Measurements from ENCODE around the gene SF3B4. TPM values are rescaled to one million over a fixed set of nuclear protein-coding genes. Genes with fewer than 3 reads are reported as not detected.

SF3B4 gene
- total RNA-seq, 5 donors from 2014 or later (not counting 1 experiment from before 2014, with no cell fraction given) = 45.3 to 54.6 (median 51.6) TPM

DNA sequence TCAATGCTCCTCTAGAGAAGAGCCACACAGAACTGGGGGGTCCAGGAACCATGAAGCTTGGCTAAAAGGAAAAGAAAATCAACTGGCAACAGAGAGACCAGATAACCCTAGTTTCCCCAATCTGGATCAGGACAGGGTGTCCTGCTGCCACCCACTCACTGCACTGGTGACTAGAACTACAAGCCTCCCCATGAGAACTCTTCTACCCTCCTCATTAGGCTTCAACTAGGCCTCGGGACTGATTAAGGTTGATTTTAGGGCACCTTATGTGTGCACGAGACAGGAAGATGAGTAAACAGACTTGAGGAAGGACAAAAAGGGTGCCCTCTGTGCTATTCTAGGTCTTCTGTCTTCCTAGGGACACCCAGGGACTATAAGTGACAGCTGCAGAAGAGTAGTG, 2.3 kb upstream of the SF3B4 start:
- ATAC-seq (replicated peaks in 1 of 4) (no peak), DNase-seq (no peak)
- peaks cover 0 to 3% of the 10 kb centered on the region in 2 experiments for H3K27me3 ChIP-seq (replicated peaks in 1 of 2; ENCODE audit: control insufficient read depth in 2 of 2, extremely low read depth in 1 of 2, insufficient read depth in 2 of 2, low read length in 1 of 2)
- H3K4me1 ChIP-seq (ENCODE audit: control insufficient read depth in 1 of 2, extremely low read depth in 1 of 2, insufficient read depth in 2 of 2, low read length in 2 of 2) = peaks cover 17 to 29% of the 10 kb centered on the region in 2 experiments
- ChIA-PET CTCF (no interaction called here), POLR2A (interaction anchor here (0.6 to 2.8 kb wide), 2 partner anchors 33 to 43 kb away, joined by 3 to 45 read pairs; a partner anchor contains a TSS)
- H3K4me3 Mint-ChIP-seq = peak overlapping the region in 1 of 3 donors; percentile 97
- no peaks in the 10 kb centered on the region for H3K9me3 Mint-ChIP-seq
- H3K9me3 ChIP-seq = no peaks in the 10 kb centered on the region
- peaks cover 38 to 45% (median 39%) of the 10 kb centered on the region in 3 donors for H3K4me1 Mint-ChIP-seq
- H3K36me3 ChIP-seq (ENCODE audit: control insufficient read depth in 2 of 2, extremely low read depth in 1 of 2, insufficient read depth in 1 of 2, low read length in 1 of 2) = peaks cover 2 to 16% of the 10 kb centered on the region in 2 donors
- peaks cover 2 to 4% of the 10 kb centered on the region in 2 donors for H3K27me3 Mint-ChIP-seq
- no peak overlapping the region for H3K27ac Mint-ChIP-seq
- H3K4me3 ChIP-seq (ENCODE audit: control insufficient read depth in 1 of 2, extremely low read depth in 1 of 2, low read length in 1 of 2) = no peak overlapping the region
- H3K36me3 Mint-ChIP-seq = peaks cover 18% of the 10 kb centered on the region
- H3K27ac ChIP-seq (ENCODE audit: low read length) = no peak overlapping the region
- WGBS (ENCODE audit: insufficient coverage) = no CpG with 5 or more reads among the region's 2 CpGs

GRCh38 chr1:149928401-149928724, 760 bp upstream of the SF3B4 start:
- no CpG with 5 or more reads among the region's 1 CpG for WGBS (ENCODE audit: insufficient coverage)
- ATAC-seq (replicated peaks in 1 of 4) = no peak
- Mint-ChIP-seq H3K4me3 (peak overlapping the region; percentile 94 to 97 (median 97)), H3K27me3 (peaks cover 0 to 2% of the 10 kb centered on the region in 2 donors), H3K9me3 (no peaks in the 10 kb centered on the region), H3K27ac (peak overlapping the region; percentile 95 to 96), H3K36me3 (peaks cover 31% of the 10 kb centered on the region), H3K4me1 (peaks cover 44 to 55% (median 51%) of the 10 kb centered on the region in 3 donors)
- ChIA-PET POLR2A (interaction anchor here (0.6 to 2.8 kb wide), 5 partner anchors 41 to 1020 kb away, joined by 3 to 45 read pairs (median 5); a partner anchor contains a TSS), CTCF (interaction anchor here in 1 of 2 donors (0.6 to 1.2 kb wide), 5 partner anchors 29 to 83 kb away, joined by 3 to 7 read pairs (median 4); partner anchors contain the start of gene BOLA1)
- Histone ChIP-seq H3K9me3 (no peaks in the 10 kb centered on the region), H3K4me3 (ENCODE audit: control insufficient read depth in 1 of 2, extremely low read depth in 1 of 2, low read length in 1 of 2) (peak overlapping the region; percentile 95 to 96), H3K27me3 (replicated peaks in 1 of 2; ENCODE audit: control insufficient read depth in 2 of 2, extremely low read depth in 1 of 2, insufficient read depth in 2 of 2, low read length in 1 of 2) (no peaks in the 10 kb centered on the region), H3K4me1 (ENCODE audit: control insufficient read depth in 1 of 2, extremely low read depth in 1 of 2, insufficient read depth in 2 of 2, low read length in 2 of 2) (peaks cover 17 to 29% of the 10 kb centered on the region in 2 experiments), H3K27ac (ENCODE audit: low read length) (peak overlapping the region; percentile 96), H3K36me3 (ENCODE audit: control insufficient read depth in 2 of 2, extremely low read depth in 1 of 2, insufficient read depth in 1 of 2, low read length in 1 of 2) (peaks cover 10 to 31% of the 10 kb centered on the region in 2 donors)
- no peak for DNase-seq

GRCh38 chr1:149927056-149927562, 494 bp downstream of the SF3B4 start:
- Mint-ChIP-seq H3K4me1 (peaks cover 46 to 55% (median 51%) of the 10 kb centered on the region in 3 donors), H3K4me3 (peak overlapping the region; percentile 94 to 97 (median 97)), H3K27me3 (peaks cover 0 to under 1% of the 10 kb centered on the region in 2 donors), H3K27ac (peak overlapping the region; percentile 95 to 96), H3K36me3 (peaks cover 42% of the 10 kb centered on the region), H3K9me3 (no peaks in the 10 kb centered on the region)
- H3K36me3 ChIP-seq (ENCODE audit: control insufficient read depth in 2 of 2, extremely low read depth in 1 of 2, insufficient read depth in 1 of 2, low read length in 1 of 2) = peaks cover 10 to 42% of the 10 kb centered on the region in 2 donors
- WGBS (ENCODE audit: insufficient coverage) = no CpG with 5 or more reads among the region's 10 CpGs
- peak overlapping the region; percentile 95 to 96 for H3K4me3 ChIP-seq (ENCODE audit: control insufficient read depth in 1 of 2, extremely low read depth in 1 of 2, low read length in 1 of 2)
- H3K27ac ChIP-seq (ENCODE audit: low read length) = peak overlapping the region; percentile 96
- no peaks in the 10 kb centered on the region for H3K27me3 ChIP-seq (replicated peaks in 1 of 2; ENCODE audit: control insufficient read depth in 2 of 2, extremely low read depth in 1 of 2, insufficient read depth in 2 of 2, low read length in 1 of 2)
- ATAC-seq (replicated peaks in 1 of 4) (no peak), DNase-seq (no peak)
- POLR2A ChIA-PET = no interaction called here
- H3K4me1 ChIP-seq (ENCODE audit: control insufficient read depth in 1 of 2, extremely low read depth in 1 of 2, insufficient read depth in 2 of 2, low read length in 2 of 2) = peaks cover 17 to 29% of the 10 kb centered on the region in 2 experiments
- CTCF ChIA-PET = no interaction called here
- H3K9me3 ChIP-seq = no peaks in the 10 kb centered on the region

DNA sequence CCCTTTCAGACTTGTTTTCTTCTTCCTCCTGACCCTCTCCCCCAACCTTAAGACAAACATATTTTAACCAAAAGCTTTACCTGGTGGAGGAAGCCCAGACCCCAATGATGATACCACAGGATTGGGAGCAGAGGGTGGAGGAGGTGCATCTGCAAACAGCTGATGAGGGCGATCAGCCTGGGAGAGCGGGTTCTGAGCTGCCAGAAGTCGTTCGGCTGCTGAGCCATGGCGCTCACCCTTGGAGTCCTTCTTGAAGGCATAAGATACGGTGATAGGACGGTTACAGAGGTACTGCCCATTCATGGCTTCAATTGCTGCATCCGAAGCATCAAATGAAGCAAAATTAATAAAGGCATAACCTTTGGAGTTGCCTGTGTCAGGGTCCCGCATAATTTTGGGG, 1.3 kb downstream of the SF3B4 start:
- peaks cover 10 to 42% of the 10 kb centered on the region in 2 donors for H3K36me3 ChIP-seq (ENCODE audit: control insufficient read depth in 2 of 2, extremely low read depth in 1 of 2, insufficient read depth in 1 of 2, low read length in 1 of 2)
- Mint-ChIP-seq H3K27ac (peak overlapping the region in 1 of 2 donors; percentile 63), H3K27me3 (no peaks in the 10 kb centered on the region), H3K36me3 (peaks cover 49% of the 10 kb centered on the region), H3K9me3 (no peaks in the 10 kb centered on the region), H3K4me1 (peaks cover 46 to 52% (median 51%) of the 10 kb centered on the region in 3 donors), H3K4me3 (peak overlapping the region; percentile 72 to 97 (median 94))
- H3K27me3 ChIP-seq (replicated peaks in 1 of 2; ENCODE audit: control insufficient read depth in 2 of 2, extremely low read depth in 1 of 2, insufficient read depth in 2 of 2, low read length in 1 of 2) = no peaks in the 10 kb centered on the region
- ChIA-PET POLR2A (no interaction called here), CTCF (no interaction called here)
- DNase-seq (no peak), ATAC-seq (replicated peaks in 1 of 4) (no peak)
- H3K9me3 ChIP-seq = no peaks in the 10 kb centered on the region
- no peak overlapping the region for H3K27ac ChIP-seq (ENCODE audit: low read length)
- peak overlapping the region in 1 of 2 donors; percentile 27 for H3K4me3 ChIP-seq (ENCODE audit: control insufficient read depth in 1 of 2, extremely low read depth in 1 of 2, low read length in 1 of 2)
- 100% methylated on average over 8 of the region's 9 CpGs for WGBS (ENCODE audit: insufficient coverage)
- peaks cover 17 to 29% of the 10 kb centered on the region in 2 experiments for H3K4me1 ChIP-seq (ENCODE audit: control insufficient read depth in 1 of 2, extremely low read depth in 1 of 2, insufficient read depth in 2 of 2, low read length in 2 of 2)

- POLR2A ChIA-PET = interaction anchor here (0.6 to 1.2 kb wide), 3 partner anchors 11 to 309 kb away, joined by 3 read pairs; a partner anchor contains a TSS
- Mint-ChIP-seq H3K4me1 (peaks cover 46 to 51% (median 49%) of the 10 kb centered on the region in 3 donors), H3K9me3 (no peaks in the 10 kb centered on the region), H3K36me3 (peaks cover 49% of the 10 kb centered on the region), H3K27ac (peak overlapping the region in 1 of 2 donors; percentile 63), H3K27me3 (no peaks in the 10 kb centered on the region), H3K4me3 (peak overlapping the region; percentile 72 to 97 (median 94))
- H3K4me1 ChIP-seq (ENCODE audit: control insufficient read depth in 1 of 2, extremely low read depth in 1 of 2, insufficient read depth in 2 of 2, low read length in 2 of 2) = peaks cover 17 to 29% of the 10 kb centered on the region in 2 experiments
- 100% methylated on average over 1 of the region's 2 CpGs for WGBS (ENCODE audit: insufficient coverage)
- H3K27ac ChIP-seq (ENCODE audit: low read length) = no peak overlapping the region
- no peak for ATAC-seq (replicated peaks in 1 of 4)
- DNase-seq = no peak
- no peaks in the 10 kb centered on the region for H3K9me3 ChIP-seq
- H3K4me3 ChIP-seq (ENCODE audit: control insufficient read depth in 1 of 2, extremely low read depth in 1 of 2, low read length in 1 of 2) = no peak overlapping the region
- peaks cover 10 to 42% of the 10 kb centered on the region in 2 donors for H3K36me3 ChIP-seq (ENCODE audit: control insufficient read depth in 2 of 2, extremely low read depth in 1 of 2, insufficient read depth in 1 of 2, low read length in 1 of 2)
- no peaks in the 10 kb centered on the region for H3K27me3 ChIP-seq (replicated peaks in 1 of 2; ENCODE audit: control insufficient read depth in 2 of 2, extremely low read depth in 1 of 2, insufficient read depth in 2 of 2, low read length in 1 of 2)
- CTCF ChIA-PET = no interaction called here
These were observed 1.9 kb downstream of the SF3B4 start for GRCh38 chr1:149925751-149926150.

GRCh38 chr1:149925345-149925744, 2.3 kb downstream of the SF3B4 start:
- no peaks in the 10 kb centered on the region for H3K27me3 ChIP-seq (replicated peaks in 1 of 2; ENCODE audit: control insufficient read depth in 2 of 2, extremely low read depth in 1 of 2, insufficient read depth in 2 of 2, low read length in 1 of 2)
- POLR2A ChIA-PET = interaction anchor here (0.6 to 1.2 kb wide), 3 partner anchors 10 to 308 kb away, joined by 3 read pairs; a partner anchor contains a TSS
- peak overlapping the region; percentile 48 to 97 (median 59) for H3K4me3 Mint-ChIP-seq
- CTCF ChIA-PET = no interaction called here
- H3K27me3 Mint-ChIP-seq = no peaks in the 10 kb centered on the region
- DNase-seq (no peak), ATAC-seq (replicated peaks in 1 of 4) (no peak)
- H3K27ac Mint-ChIP-seq = peak overlapping the region in 1 of 2 donors; percentile 55
- peaks cover 49% of the 10 kb centered on the region for H3K36me3 Mint-ChIP-seq
- H3K36me3 ChIP-seq (ENCODE audit: control insufficient read depth in 2 of 2, extremely low read depth in 1 of 2, insufficient read depth in 1 of 2, low read length in 1 of 2) = peaks cover 10 to 42% of the 10 kb centered on the region in 2 donors
- H3K9me3 Mint-ChIP-seq = no peaks in the 10 kb centered on the region
- peaks cover 44 to 51% (median 47%) of the 10 kb centered on the region in 3 donors for H3K4me1 Mint-ChIP-seq
- H3K9me3 ChIP-seq = no peaks in the 10 kb centered on the region
- no peak overlapping the region for H3K4me3 ChIP-seq (ENCODE audit: control insufficient read depth in 1 of 2, extremely low read depth in 1 of 2, low read length in 1 of 2)
- H3K27ac ChIP-seq (ENCODE audit: low read length) = no peak overlapping the region
- peaks cover 17 to 29% of the 10 kb centered on the region in 2 experiments for H3K4me1 ChIP-seq (ENCODE audit: control insufficient read depth in 1 of 2, extremely low read depth in 1 of 2, insufficient read depth in 2 of 2, low read length in 2 of 2)
- 90% methylated on average over 2 of the region's 3 CpGs for WGBS (ENCODE audit: insufficient coverage)
